HEK293 (cell line): Measurements from ENCODE around the gene NGRN.

Source experiments
- KLF8 ChIP-seq: fragments of 450-650 bp; formaldehyde crosslinking; IDR thresholded peaks from 2 replicates; pipeline ENCODE4 v1.5.1; 2016; ENCODE audit warnings: missing biosample characterization, missing genetic modification characterization
- REPIN1 ChIP-seq: fragments of 450-650 bp; formaldehyde crosslinking; IDR thresholded peaks from 2 replicates; pipeline ENCODE4 v1.5.1; 2017; ENCODE audit warnings: missing biosample characterization, missing genetic modification characterization, low read depth
- ZNF138 ChIP-seq: fragments of 450-650 bp; formaldehyde crosslinking; IDR thresholded peaks from 2 replicates; pipeline ENCODE4 v1.5.1; 2016; ENCODE audit warnings: missing biosample characterization, missing genetic modification characterization, borderline replicate concordance
- ZNF311 ChIP-seq: fragments of 450-650 bp; formaldehyde crosslinking; IDR thresholded peaks from 2 replicates; pipeline ENCODE4 v1.5.1; 2017; ENCODE audit warnings: missing biosample characterization, missing genetic modification characterization, borderline replicate concordance
- ZNF423 ChIP-seq: fragments of 450-650 bp; formaldehyde crosslinking; IDR thresholded peaks from 2 replicates; pipeline ENCODE4 v1.5.1; 2016; ENCODE audit warnings: missing biosample characterization, missing genetic modification characterization
- ZNF623 ChIP-seq: fragments of 450-650 bp; formaldehyde crosslinking; IDR thresholded peaks from 2 replicates; pipeline ENCODE4 v1.5.1; 2016; ENCODE audit warnings: missing biosample characterization, missing genetic modification characterization
- ZNF660 ChIP-seq: fragments of 450-650 bp; IDR thresholded peaks from 2 replicates; pipeline ENCODE4 v1.5.1; 2018; ENCODE audit warnings: missing biosample characterization, mild to moderate bottlenecking, missing genetic modification characterization
- ZNF670 ChIP-seq: fragments of 450-650 bp; formaldehyde crosslinking; IDR thresholded peaks from 2 replicates; pipeline ENCODE4 v1.5.1; 2016; ENCODE audit warnings: missing biosample characterization, missing genetic modification characterization, low read depth
- TF ChIP-seq, protein P1 (sequence below): fragments of 450-650 bp; formaldehyde crosslinking; IDR thresholded peaks from 2 replicates; pipeline ENCODE4 v1.5.1; 2016; ENCODE audit warnings: missing biosample characterization, missing genetic modification characterization
- TF ChIP-seq, protein P2 (sequence below): fragments of 450-650 bp; formaldehyde crosslinking; IDR thresholded peaks from 2 replicates; pipeline ENCODE4 v1.5.1; 2016; ENCODE audit warnings: missing biosample characterization, missing genetic modification characterization

DNA sequence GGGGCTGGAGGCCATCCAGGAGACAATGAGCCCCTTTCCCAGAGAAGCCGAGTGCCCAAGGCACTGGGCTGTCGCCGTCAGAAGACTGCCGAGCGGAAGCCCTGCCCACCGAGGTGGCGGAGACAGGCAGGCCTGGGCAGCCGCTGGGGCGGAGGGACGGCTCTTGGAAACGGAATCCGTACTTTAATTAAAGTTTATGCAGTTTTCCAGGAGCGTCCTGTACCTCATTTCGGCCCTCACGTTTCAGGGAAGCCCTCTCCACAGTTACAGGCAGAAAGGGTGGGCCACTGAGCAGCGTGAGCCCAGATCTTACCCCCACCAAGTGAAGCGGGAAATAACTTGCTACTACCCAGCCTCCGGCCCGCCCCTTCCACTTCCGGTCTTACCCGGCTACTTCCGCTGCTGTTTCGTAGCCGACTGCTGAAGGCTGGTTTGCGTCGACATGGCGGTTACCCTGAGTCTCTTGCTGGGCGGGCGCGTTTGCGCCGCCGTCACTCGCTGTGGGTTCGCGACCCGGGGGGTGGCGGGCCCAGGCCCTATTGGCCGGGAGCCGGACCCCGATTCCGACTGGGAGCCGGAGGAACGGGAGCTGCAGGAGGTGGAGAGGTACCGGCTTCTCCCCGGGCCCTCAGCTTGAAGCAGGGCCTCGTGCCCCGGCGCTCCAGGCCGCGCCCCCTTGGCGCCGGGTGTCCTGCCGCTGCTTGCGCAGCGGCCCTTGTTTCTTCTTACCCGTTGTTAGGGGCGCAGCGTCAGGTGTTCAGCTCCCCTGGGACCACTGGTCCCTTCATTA lies at the start of gene NGRN:
- TF ChIP-seq ZNF311 (tag by site-specific recombination) (no peak), KLF8 (tag by site-specific recombination) (peak; percentile 89), REPIN1 (tag by site-specific recombination) (no peak), ZNF670 (tag by site-specific recombination) (no peak), ZNF423 (tag by site-specific recombination) (no peak), ZNF138 (tag by site-specific recombination) (no peak), ZNF623 (tag by site-specific recombination) (0 out of 2 replicates have a peak, but pooled peaks have one; percentile 22), ZNF660 (peak; percentile 66)
- TF ChIP-seq, protein P1, sequence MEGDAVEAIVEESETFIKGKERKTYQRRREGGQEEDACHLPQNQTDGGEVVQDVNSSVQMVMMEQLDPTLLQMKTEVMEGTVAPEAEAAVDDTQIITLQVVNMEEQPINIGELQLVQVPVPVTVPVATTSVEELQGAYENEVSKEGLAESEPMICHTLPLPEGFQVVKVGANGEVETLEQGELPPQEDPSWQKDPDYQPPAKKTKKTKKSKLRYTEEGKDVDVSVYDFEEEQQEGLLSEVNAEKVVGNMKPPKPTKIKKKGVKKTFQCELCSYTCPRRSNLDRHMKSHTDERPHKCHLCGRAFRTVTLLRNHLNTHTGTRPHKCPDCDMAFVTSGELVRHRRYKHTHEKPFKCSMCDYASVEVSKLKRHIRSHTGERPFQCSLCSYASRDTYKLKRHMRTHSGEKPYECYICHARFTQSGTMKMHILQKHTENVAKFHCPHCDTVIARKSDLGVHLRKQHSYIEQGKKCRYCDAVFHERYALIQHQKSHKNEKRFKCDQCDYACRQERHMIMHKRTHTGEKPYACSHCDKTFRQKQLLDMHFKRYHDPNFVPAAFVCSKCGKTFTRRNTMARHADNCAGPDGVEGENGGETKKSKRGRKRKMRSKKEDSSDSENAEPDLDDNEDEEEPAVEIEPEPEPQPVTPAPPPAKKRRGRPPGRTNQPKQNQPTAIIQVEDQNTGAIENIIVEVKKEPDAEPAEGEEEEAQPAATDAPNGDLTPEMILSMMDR (tag by site-specific recombination): peak; percentile 12; the same call in 1 of the 2 replicates
- TF ChIP-seq, protein P2, sequence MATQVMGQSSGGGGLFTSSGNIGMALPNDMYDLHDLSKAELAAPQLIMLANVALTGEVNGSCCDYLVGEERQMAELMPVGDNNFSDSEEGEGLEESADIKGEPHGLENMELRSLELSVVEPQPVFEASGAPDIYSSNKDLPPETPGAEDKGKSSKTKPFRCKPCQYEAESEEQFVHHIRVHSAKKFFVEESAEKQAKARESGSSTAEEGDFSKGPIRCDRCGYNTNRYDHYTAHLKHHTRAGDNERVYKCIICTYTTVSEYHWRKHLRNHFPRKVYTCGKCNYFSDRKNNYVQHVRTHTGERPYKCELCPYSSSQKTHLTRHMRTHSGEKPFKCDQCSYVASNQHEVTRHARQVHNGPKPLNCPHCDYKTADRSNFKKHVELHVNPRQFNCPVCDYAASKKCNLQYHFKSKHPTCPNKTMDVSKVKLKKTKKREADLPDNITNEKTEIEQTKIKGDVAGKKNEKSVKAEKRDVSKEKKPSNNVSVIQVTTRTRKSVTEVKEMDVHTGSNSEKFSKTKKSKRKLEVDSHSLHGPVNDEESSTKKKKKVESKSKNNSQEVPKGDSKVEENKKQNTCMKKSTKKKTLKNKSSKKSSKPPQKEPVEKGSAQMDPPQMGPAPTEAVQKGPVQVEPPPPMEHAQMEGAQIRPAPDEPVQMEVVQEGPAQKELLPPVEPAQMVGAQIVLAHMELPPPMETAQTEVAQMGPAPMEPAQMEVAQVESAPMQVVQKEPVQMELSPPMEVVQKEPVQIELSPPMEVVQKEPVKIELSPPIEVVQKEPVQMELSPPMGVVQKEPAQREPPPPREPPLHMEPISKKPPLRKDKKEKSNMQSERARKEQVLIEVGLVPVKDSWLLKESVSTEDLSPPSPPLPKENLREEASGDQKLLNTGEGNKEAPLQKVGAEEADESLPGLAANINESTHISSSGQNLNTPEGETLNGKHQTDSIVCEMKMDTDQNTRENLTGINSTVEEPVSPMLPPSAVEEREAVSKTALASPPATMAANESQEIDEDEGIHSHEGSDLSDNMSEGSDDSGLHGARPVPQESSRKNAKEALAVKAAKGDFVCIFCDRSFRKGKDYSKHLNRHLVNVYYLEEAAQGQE: 0 out of 2 replicates have a peak, but pooled peaks have one; percentile 16
